Transverse colon (tissue), 4 donors: ENCODE results near the gene LXN. TPM values are rescaled to one million over a fixed set of nuclear protein-coding genes. Genes with fewer than 3 reads are reported as not detected.

ENCODE experiments used
- DNase-seq: peaks from one replicate; pipeline ENCODE4 v3.0.0-alpha.2; 2019
- H3K27ac ChIP-seq, 4 donors: fragments of 200-600 bp; sonication (generic); 2 replicates each; pipeline ENCODE4 v1.5.1; 2016 to 2018; ENCODE audit warnings: inconsistent platforms in 4 of 4
- H3K27me3 ChIP-seq: fragments of 200-600 bp; sonication (generic); 2 replicates; pipeline ENCODE4 v1.5.1; 2017; ENCODE audit warnings: inconsistent platforms
- H3K36me3 ChIP-seq, 4 donors: fragments of 200-600 bp; sonication (generic); 2 replicates each; pipeline ENCODE4 v1.5.1; 2017 to 2019; ENCODE audit warnings: inconsistent platforms in 4 of 4
- H3K4me1 ChIP-seq, 4 donors: fragments of 200-600 bp; sonication (generic); 2 replicates each; pipeline ENCODE4 v1.5.1; 2017 to 2020; ENCODE audit warnings: inconsistent platforms in 4 of 4
- H3K4me3 ChIP-seq, 4 donors: fragments of 200-600 bp; sonication (generic); 1 replicate in 1 of 4; 2 replicates in 3 of 4; pipeline versions ENCODE4 v1.5.1 to v1.6.1; 2017 to 2019; ENCODE audit warnings: inconsistent platforms in 4 of 4
- H3K9me3 ChIP-seq, 2 donors: fragments of 200-600 bp; sonication (generic); 2 replicates each; pipeline ENCODE4 v1.5.1; 2017 to 2019; ENCODE audit warnings: inconsistent platforms in 2 of 2
- EP300 ChIP-seq: sonication (generic); formaldehyde crosslinking; IDR thresholded peaks from one replicate; pipeline ENCODE4 v1.6.1; 2017; ENCODE audit warnings: antibody characterized with exemption, low read depth
- POLR2A ChIP-seq: fragments of 450-650 bp; IDR thresholded peaks from one replicate; pipeline ENCODE4 v1.6.1; 2016; ENCODE audit warnings: antibody characterized with exemption, mild to moderate bottlenecking, moderate library complexity
- POLR2AphosphoS5 ChIP-seq, 3 donors: sonication (generic); formaldehyde crosslinking; IDR thresholded peaks; one replicate each; pipeline ENCODE4 v1.6.1; 2016; ENCODE audit warnings: antibody characterized with exemption in 3 of 3
- WGBS, 2 donors: methylation state at CpG; one replicate each; pipeline ENCODE4 v1.1.5; 2018; ENCODE audit warnings: low coverage in 1 of 2; 5-methylcytosine and 5-hydroxymethylcytosine counted together
- in situ Hi-C, 4 donors: fragments of 200-750 bp; cut with MboI; loops; one replicate each; pipeline versions ENCODE4 v1.15.0 to v1.15.1; 2017; ENCODE audit warnings: low sequenced_read_pairs in 3 of 4, low pct_ligation_motif_present in 1 of 4, low pct_unique_long_range_greater_than_20kb in 1 of 4
- intact Hi-C: fragments of 100-400 bp; cut with DNase I; formaldehyde crosslinking; loops from one replicate; pipeline ENCODE4 v1.15.1; 2023; ENCODE audit warnings: low total_unique reads
- total RNA-seq, 4 donors: library from RNA; depleted of rRNA; stranded (reverse); fragments of >200 nt; gene quantifications; one replicate each; pipeline ENCODE4 v1.1.0, GENCODE V29; 2016
- TF ChIP-seq, protein P1 (sequence below), 5 experiments: fragments of 200-600 bp in 3 of 5; fragments of 450-650 bp in 2 of 5; sonication (generic) in 3 of 5; IDR thresholded peaks; 1 replicate in 2 of 5; 2 replicates in 3 of 5; pipeline ENCODE4 v1.5.1; 2016 to 2017; ENCODE audit warnings: antibody characterized with exemption in 5 of 5, inconsistent platforms in 3 of 5, mild to moderate bottlenecking in 2 of 5, moderate library complexity in 1 of 5

The LXN gene
- total RNA-seq, 4 donors from 2014 or later, result 22.2 to 55.8 (median 24.4) TPM

DNA sequence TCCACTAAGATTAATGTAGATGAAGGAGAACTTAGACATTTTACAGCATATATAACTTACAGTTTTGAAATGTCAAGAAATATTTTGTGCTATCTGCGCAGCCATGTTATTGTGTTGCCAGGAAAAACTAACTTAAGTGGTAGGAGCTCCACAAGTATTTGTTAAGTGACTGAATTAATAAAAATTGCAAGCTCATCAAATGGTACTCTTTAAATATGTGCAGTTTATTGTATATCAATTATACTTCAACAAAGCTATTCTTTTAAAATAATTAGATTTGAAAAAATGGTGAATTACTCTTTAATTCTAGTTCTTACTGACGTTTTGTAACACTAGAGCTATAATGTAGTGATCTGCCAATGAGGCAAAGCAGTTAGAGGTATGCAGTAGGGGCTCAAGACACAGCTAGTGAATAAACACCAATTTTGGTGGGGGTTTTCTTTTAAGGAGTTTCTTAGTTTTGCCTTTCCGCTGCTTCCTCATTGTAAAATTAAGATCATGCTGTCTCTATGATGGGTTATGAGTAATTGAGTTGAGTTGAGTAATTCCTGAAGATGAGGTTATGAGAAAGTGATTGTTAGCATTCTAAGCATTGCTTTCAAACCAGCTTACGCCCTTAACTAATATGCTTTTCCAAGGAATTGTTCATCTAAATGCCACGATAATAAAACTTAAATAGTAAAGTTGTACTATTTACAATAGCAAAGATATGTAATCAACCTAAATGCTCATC, 10.9 kb upstream of the LXN start:
- in situ Hi-C loops, result no loop called here
- WGBS, 2 donors, result 82 to 89% methylated on average over 5 of the region's 5 CpGs

DNA sequence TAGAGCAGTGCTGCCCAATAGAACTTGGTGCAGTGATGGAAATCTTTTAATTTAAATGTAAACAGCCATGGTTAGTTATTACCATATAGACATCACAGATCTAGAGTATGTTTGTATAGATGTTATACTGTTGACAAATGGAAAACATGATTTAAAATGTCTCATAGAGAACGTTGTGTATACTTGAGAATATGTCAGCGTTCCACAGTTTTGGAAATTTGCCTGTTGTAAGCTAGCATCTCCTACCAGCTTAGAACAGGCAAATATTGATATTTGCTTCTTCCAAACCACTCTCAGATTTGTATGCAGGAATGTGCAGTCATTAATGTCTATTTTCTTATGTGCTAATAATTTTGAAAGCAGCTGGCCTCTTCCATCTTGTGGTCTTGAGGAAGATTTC, 8.4 kb upstream of the LXN start:
- intact Hi-C loops (no loop called here), in situ Hi-C loops (no loop called here)
- no peak overlapping the region for H3K27ac ChIP-seq
- no peak overlapping the region for H3K4me3 ChIP-seq
- WGBS, 2 donors, result 78 to 86% methylated on average over 2 of the region's 2 CpGs
- H3K27me3 ChIP-seq, result no peaks in the 10 kb centered on the region
- no peaks in the 10 kb centered on the region for H3K4me1 ChIP-seq
- no peak for TF ChIP-seq POLR2AphosphoS5 (IDR thresholded peaks at IDR 0.05)
- TF ChIP-seq POLR2A, result no peak
- no peak for TF ChIP-seq EP300
- TF ChIP-seq, protein P1, sequence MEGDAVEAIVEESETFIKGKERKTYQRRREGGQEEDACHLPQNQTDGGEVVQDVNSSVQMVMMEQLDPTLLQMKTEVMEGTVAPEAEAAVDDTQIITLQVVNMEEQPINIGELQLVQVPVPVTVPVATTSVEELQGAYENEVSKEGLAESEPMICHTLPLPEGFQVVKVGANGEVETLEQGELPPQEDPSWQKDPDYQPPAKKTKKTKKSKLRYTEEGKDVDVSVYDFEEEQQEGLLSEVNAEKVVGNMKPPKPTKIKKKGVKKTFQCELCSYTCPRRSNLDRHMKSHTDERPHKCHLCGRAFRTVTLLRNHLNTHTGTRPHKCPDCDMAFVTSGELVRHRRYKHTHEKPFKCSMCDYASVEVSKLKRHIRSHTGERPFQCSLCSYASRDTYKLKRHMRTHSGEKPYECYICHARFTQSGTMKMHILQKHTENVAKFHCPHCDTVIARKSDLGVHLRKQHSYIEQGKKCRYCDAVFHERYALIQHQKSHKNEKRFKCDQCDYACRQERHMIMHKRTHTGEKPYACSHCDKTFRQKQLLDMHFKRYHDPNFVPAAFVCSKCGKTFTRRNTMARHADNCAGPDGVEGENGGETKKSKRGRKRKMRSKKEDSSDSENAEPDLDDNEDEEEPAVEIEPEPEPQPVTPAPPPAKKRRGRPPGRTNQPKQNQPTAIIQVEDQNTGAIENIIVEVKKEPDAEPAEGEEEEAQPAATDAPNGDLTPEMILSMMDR (IDR thresholded peaks at IDR 0.05), result no peak
- H3K36me3 ChIP-seq, result peaks cover 0 to 8% (median 2%) of the 10 kb centered on the region in 4 donors
- no peaks in the 10 kb centered on the region for H3K9me3 ChIP-seq
- no peak for DNase-seq

More for the DNA sequence above, 10.9 kb upstream of the LXN start:
- intact Hi-C loops, result no loop called here
- H3K27me3 ChIP-seq, result no peaks in the 10 kb centered on the region
- H3K9me3 ChIP-seq, result no peaks in the 10 kb centered on the region
- no peaks in the 10 kb centered on the region for H3K4me1 ChIP-seq
- no peak for TF ChIP-seq EP300
- TF ChIP-seq POLR2AphosphoS5 (IDR thresholded peaks at IDR 0.05), result no peak
- TF ChIP-seq POLR2A, result no peak
- TF ChIP-seq, protein P1 (IDR thresholded peaks at IDR 0.05), result no peak
- H3K36me3 ChIP-seq, result peaks cover 0 to 12% (median 2%) of the 10 kb centered on the region in 4 donors
- no peak overlapping the region for H3K4me3 ChIP-seq
- H3K27ac ChIP-seq, result no peak overlapping the region
- DNase-seq, result no peak

DNA sequence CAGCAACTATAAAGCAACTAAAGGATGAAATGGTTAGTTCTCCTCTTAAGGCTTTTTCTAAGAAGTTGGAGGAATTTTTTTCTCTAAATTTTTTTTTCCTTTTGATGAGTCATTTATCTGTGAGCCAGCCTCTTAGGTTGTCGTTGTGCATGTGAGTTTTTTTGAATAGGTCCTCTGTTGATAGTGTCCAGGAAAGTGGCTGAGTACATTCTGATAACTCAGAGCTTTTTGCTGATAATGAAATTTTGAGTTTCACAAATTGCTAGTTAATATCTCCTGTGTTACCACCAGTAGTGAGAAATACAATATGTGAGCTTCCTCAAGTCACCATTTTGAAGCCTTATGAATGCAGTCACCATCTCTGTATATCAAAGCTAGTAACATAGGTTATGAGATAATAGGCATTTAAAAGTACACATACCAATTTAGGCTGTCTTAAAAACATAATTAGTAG, 7.1 kb upstream of the LXN start:
- WGBS, 2 donors, result 57 to 63% methylated on average over 1 of the region's 1 CpG
- no peaks in the 10 kb centered on the region for H3K4me1 ChIP-seq
- peaks cover 0 to 5% (median 2%) of the 10 kb centered on the region in 4 donors for H3K36me3 ChIP-seq
- TF ChIP-seq POLR2AphosphoS5 (IDR thresholded peaks at IDR 0.05) (no peak), EP300 (no peak), POLR2A (no peak)
- TF ChIP-seq, protein P1 (IDR thresholded peaks at IDR 0.05), result no peak
- no peaks in the 10 kb centered on the region for H3K27me3 ChIP-seq
- H3K27ac ChIP-seq, result no peak overlapping the region
- DNase-seq, result no peak
- in situ Hi-C loops (no loop called here), intact Hi-C loops (no loop called here)
- H3K4me3 ChIP-seq, result no peak overlapping the region
- no peaks in the 10 kb centered on the region for H3K9me3 ChIP-seq

- H3K27ac ChIP-seq, result no peak overlapping the region
- H3K9me3 ChIP-seq, result no peaks in the 10 kb centered on the region
- no peak for DNase-seq
- TF ChIP-seq, protein P1 (IDR thresholded peaks at IDR 0.05), result no peak
- TF ChIP-seq EP300, result no peak
- TF ChIP-seq POLR2AphosphoS5 (IDR thresholded peaks at IDR 0.05), result no peak
- TF ChIP-seq POLR2A, result no peak
- in situ Hi-C loops, result no loop called here
- peaks cover 0 to 4% (median 0%) of the 10 kb centered on the region in 4 donors for H3K36me3 ChIP-seq
- intact Hi-C loops, result no loop called here
- no peak overlapping the region for H3K4me3 ChIP-seq
- WGBS, 2 donors, result 93 to 100% methylated on average over 2 of the region's 2 CpGs
- no peaks in the 10 kb centered on the region for H3K27me3 ChIP-seq
- H3K4me1 ChIP-seq, result peaks cover 0 to under 1% (median 0%) of the 10 kb centered on the region in 4 donors
Measured at GRCh38 chr3:158678687-158679086, 6.2 kb upstream of the LXN start.
